ENCODE measurements around the gene BSN. TPM values are rescaled to one million over a fixed set of nuclear protein-coding genes. Genes with fewer than 3 reads are reported as not detected.

BSN gene
- total and polyA plus RNA-seq, 2 donors (not counting 1 experiment from before 2014, with no cell fraction given), result 0.03 to 0.20 TPM

DNA sequence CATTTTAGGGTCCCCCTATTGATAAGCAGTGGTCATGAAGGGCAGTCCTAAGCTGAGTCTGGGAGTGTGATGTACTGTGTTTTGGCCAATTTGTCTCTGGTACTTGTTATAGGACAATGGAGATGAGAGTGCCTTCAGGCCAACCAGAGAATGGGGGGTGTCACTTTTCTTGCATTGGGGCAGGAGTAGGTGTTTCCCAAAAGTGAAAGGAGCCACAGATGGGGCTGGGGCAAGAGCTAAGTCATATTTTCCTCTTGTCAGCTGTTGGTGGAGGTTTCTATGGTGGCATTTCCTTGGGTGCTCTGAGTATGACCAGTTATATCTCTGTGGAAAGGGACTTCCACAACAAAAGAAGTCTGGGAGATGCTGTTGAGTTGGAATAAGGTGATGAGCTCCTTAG is 24.7 kb upstream of the BSN start:
- no peak overlapping the region for H3K4me2 ChIP-seq (replicated peaks; ENCODE audit: low read depth, low read length, poor library complexity, severe bottlenecking)
- Mint-ChIP-seq H3K4me1 (no peaks in the 10 kb centered on the region), H3K9me3 (ENCODE audit: insufficient read depth) (no peaks in the 10 kb centered on the region), H3K27me3 (no peaks in the 10 kb centered on the region), H3K27ac (no peak overlapping the region), H3K4me3 (no peak overlapping the region)
- no peak for ATAC-seq (ENCODE audit: low read depth)
- POLR2A ChIA-PET, result no interaction called here
- H4K20me1 ChIP-seq (ENCODE audit: control insufficient read depth, insufficient read depth, low read length, poor library complexity, severe bottlenecking), result peaks cover 23% of the 10 kb centered on the region
- no peak for DNase-seq
- H3K4me3 ChIP-seq (ENCODE audit: control extremely low read depth in 1 of 5, extremely low read depth in 1 of 5, insufficient read depth in 1 of 5, low read depth in 2 of 5, low read length in 4 of 5), result no peak overlapping the region
- TF ChIP-seq EZH2 (IDR thresholded peaks at IDR 0.05; ENCODE audit: borderline replicate concordance, insufficient read depth, low read depth, low read length, poor library complexity, severe bottlenecking), result no peak
- TF ChIP-seq, protein P1, sequence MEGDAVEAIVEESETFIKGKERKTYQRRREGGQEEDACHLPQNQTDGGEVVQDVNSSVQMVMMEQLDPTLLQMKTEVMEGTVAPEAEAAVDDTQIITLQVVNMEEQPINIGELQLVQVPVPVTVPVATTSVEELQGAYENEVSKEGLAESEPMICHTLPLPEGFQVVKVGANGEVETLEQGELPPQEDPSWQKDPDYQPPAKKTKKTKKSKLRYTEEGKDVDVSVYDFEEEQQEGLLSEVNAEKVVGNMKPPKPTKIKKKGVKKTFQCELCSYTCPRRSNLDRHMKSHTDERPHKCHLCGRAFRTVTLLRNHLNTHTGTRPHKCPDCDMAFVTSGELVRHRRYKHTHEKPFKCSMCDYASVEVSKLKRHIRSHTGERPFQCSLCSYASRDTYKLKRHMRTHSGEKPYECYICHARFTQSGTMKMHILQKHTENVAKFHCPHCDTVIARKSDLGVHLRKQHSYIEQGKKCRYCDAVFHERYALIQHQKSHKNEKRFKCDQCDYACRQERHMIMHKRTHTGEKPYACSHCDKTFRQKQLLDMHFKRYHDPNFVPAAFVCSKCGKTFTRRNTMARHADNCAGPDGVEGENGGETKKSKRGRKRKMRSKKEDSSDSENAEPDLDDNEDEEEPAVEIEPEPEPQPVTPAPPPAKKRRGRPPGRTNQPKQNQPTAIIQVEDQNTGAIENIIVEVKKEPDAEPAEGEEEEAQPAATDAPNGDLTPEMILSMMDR (IDR thresholded peaks at IDR 0.05), result no peak
- CTCF ChIA-PET, result interaction anchor here (2.8 kb wide), 1 partner anchor 10 kb away, joined by 11 read pairs; no protein-coding TSS in a partner anchor
- no peaks in the 10 kb centered on the region for H3K4me1 ChIP-seq (ENCODE audit: control insufficient read depth in 2 of 2, insufficient read depth in 2 of 2, low read length in 2 of 2)
- H3K9ac ChIP-seq (ENCODE audit: low read length), result no peak overlapping the region
- no peak overlapping the region for H2AFZ ChIP-seq (ENCODE audit: insufficient read depth, low read depth, low read length, poor library complexity, severe bottlenecking)
- H3K79me2 ChIP-seq (ENCODE audit: control insufficient read depth, insufficient read depth, low read length), result peaks cover 28% of the 10 kb centered on the region
- H3K36me3 ChIP-seq (replicated peaks in 1 of 2; ENCODE audit: control extremely low read depth in 1 of 2, control insufficient read depth in 1 of 2, extremely low read depth in 1 of 2, insufficient read depth in 2 of 2, low read length in 1 of 2), result peaks cover 0 to 35% of the 10 kb centered on the region in 2 experiments
- no peak overlapping the region for H3K27ac ChIP-seq (ENCODE audit: low read length in 2 of 2)
- no peaks in the 10 kb centered on the region for H3K9me3 ChIP-seq (ENCODE audit: control extremely low read depth in 1 of 3, control insufficient read depth in 2 of 3, insufficient read depth in 1 of 3, low read length in 2 of 3)
- H3K27me3 ChIP-seq (replicated peaks in 1 of 4; ENCODE audit: control extremely low read depth in 1 of 4, control insufficient read depth in 3 of 4, insufficient read depth in 4 of 4, low read length in 3 of 4), result no peaks in the 10 kb centered on the region
- intact Hi-C loops (cut with micrococcal nuclease), result no loop called here

- POLR2A ChIA-PET, result no interaction called here
- Histone ChIP-seq H3K9me3 (ENCODE audit: control extremely low read depth in 1 of 3, control insufficient read depth in 2 of 3, insufficient read depth in 1 of 3, low read length in 2 of 3) (no peaks in the 10 kb centered on the region), H2AFZ (ENCODE audit: insufficient read depth, low read depth, low read length, poor library complexity, severe bottlenecking) (no peak overlapping the region), H3K4me3 (ENCODE audit: control extremely low read depth in 1 of 5, extremely low read depth in 1 of 5, insufficient read depth in 1 of 5, low read depth in 2 of 5, low read length in 4 of 5) (no peak overlapping the region), H3K4me1 (ENCODE audit: control insufficient read depth in 2 of 2, insufficient read depth in 2 of 2, low read length in 2 of 2) (no peaks in the 10 kb centered on the region), H3K79me2 (ENCODE audit: control insufficient read depth, insufficient read depth, low read length) (peaks cover 23% of the 10 kb centered on the region), H3K27me3 (replicated peaks in 1 of 4; ENCODE audit: control extremely low read depth in 1 of 4, control insufficient read depth in 3 of 4, insufficient read depth in 4 of 4, low read length in 3 of 4) (no peaks in the 10 kb centered on the region), H3K9ac (ENCODE audit: low read length) (no peak overlapping the region), H3K27ac (ENCODE audit: low read length in 2 of 2) (no peak overlapping the region), H4K20me1 (ENCODE audit: control insufficient read depth, insufficient read depth, low read length, poor library complexity, severe bottlenecking) (peaks cover 18% of the 10 kb centered on the region), H3K4me2 (replicated peaks; ENCODE audit: low read depth, low read length, poor library complexity, severe bottlenecking) (no peak overlapping the region), H3K36me3 (replicated peaks in 1 of 2; ENCODE audit: control extremely low read depth in 1 of 2, control insufficient read depth in 1 of 2, extremely low read depth in 1 of 2, insufficient read depth in 2 of 2, low read length in 1 of 2) (peaks cover 0 to 35% of the 10 kb centered on the region in 2 experiments)
- 97% methylated on average over 4 of the region's 5 CpGs for WGBS (ENCODE audit: insufficient coverage)
- H3K4me1 Mint-ChIP-seq, result no peaks in the 10 kb centered on the region
- no peaks in the 10 kb centered on the region for H3K27me3 Mint-ChIP-seq
- H3K4me3 Mint-ChIP-seq, result no peak overlapping the region
- CTCF ChIA-PET, result interaction anchor here (1.5 to 2.8 kb wide), 2 partner anchors 10 to 142 kb away, joined by 5 to 11 read pairs; no protein-coding TSS in a partner anchor
- no peak for DNase-seq
- TF ChIP-seq, protein P1 (IDR thresholded peaks at IDR 0.05), result no peak
- TF ChIP-seq EZH2 (IDR thresholded peaks at IDR 0.05; ENCODE audit: borderline replicate concordance, insufficient read depth, low read depth, low read length, poor library complexity, severe bottlenecking), result no peak
- no peak overlapping the region for H3K27ac Mint-ChIP-seq
- ATAC-seq (ENCODE audit: low read depth), result no peak
- intact Hi-C loops (cut with micrococcal nuclease), result no loop called here
- H3K9me3 Mint-ChIP-seq (ENCODE audit: insufficient read depth), result no peaks in the 10 kb centered on the region
These were observed 24.0 kb upstream of the BSN start for GRCh38 chr3:49530231-49530630.
